Keratinocyte (primary cell): ENCODE data around the gene TAF11L14. TPM values are rescaled to one million over a fixed set of nuclear protein-coding genes. Genes with fewer than 3 reads are reported as not detected.
"Not testable (repeated sequence)": the region's sequence is repeated elsewhere in the genome, so short reads cannot be mapped to it uniquely, and the experiment has no call there.

Experiments
- DNase-seq: peaks from one replicate; pipeline ENCODE4 v3.0.0-alpha.2; 2011; ENCODE audit warnings: low read depth, missing footprints, low spot score
- FAIRE-seq: peaks from 2 replicates; lab custom pipeline; 2011; peaks lifted over from hg19 to GRCh38; lab: Jason Lieb, UNC
- H2AFZ ChIP-seq: 2 replicates; pipeline ENCODE4 v1.6.0; 2012; ENCODE audit warnings: low read length, control low read depth, inconsistent platforms; ENCODE audit not compliant: control insufficient read depth
- H3K27ac ChIP-seq: 2 replicates; pipeline ENCODE4 v1.5.1; 2011; ENCODE audit warnings: low read length; ENCODE audit not compliant: control insufficient read depth, insufficient read depth
- H3K27me3 ChIP-seq: 3 replicates; pipeline ENCODE4 v1.6.0; 2011; ENCODE audit warnings: low read length; ENCODE audit not compliant: control insufficient read depth, insufficient read depth; ENCODE audit errors: extremely low read depth
- H3K36me3 ChIP-seq, 2 experiments: 2 replicates in 1 of 2; 3 replicates in 1 of 2; pipeline ENCODE4 v1.5.1; 2011; ENCODE audit warnings: low read length in 2 of 2, mild to moderate bottlenecking in 1 of 2; ENCODE audit not compliant: control insufficient read depth in 2 of 2, insufficient read depth in 2 of 2; ENCODE audit errors: extremely low read depth in 1 of 2
- H3K4me1 ChIP-seq: 3 replicates; pipeline ENCODE4 v1.5.1; 2011; ENCODE audit warnings: low read length; ENCODE audit not compliant: control insufficient read depth, insufficient read depth; ENCODE audit errors: extremely low read depth
- H3K4me2 ChIP-seq: 3 replicates; pipeline ENCODE4 v1.6.0; 2011; ENCODE audit warnings: low read depth, low read length; ENCODE audit not compliant: control insufficient read depth, insufficient read depth; ENCODE audit errors: extremely low read depth
- H3K4me3 ChIP-seq, 3 experiments: fragments of 200-600 bp in 1 of 3; sonication (generic) in 1 of 3; 2 replicates in 2 of 3; 3 replicates in 1 of 3; pipeline ENCODE4 v1.5.1; 2011 to 2016; ENCODE audit warnings: low read length in 3 of 3, mild to moderate bottlenecking in 3 of 3, control low read depth in 2 of 3, inconsistent platforms in 1 of 3, low read depth in 1 of 3, mixed read lengths in 1 of 3, mixed run types in 1 of 3, moderate library complexity in 1 of 3; ENCODE audit not compliant: control insufficient read depth in 2 of 3, insufficient read depth in 2 of 3; ENCODE audit errors: extremely low read depth in 1 of 3
- H3K79me2 ChIP-seq: 2 replicates; pipeline ENCODE4 v1.6.0; 2012; ENCODE audit warnings: low read length; ENCODE audit not compliant: control insufficient read depth, insufficient read depth
- H3K9ac ChIP-seq: 3 replicates; pipeline ENCODE4 v1.6.0; 2011; ENCODE audit warnings: low read length; ENCODE audit not compliant: control insufficient read depth, insufficient read depth; ENCODE audit errors: extremely low read depth
- H3K9me1 ChIP-seq: 3 replicates; pipeline ENCODE4 v1.6.0; 2011; ENCODE audit warnings: low read length; ENCODE audit not compliant: control insufficient read depth, insufficient read depth; ENCODE audit errors: extremely low read depth
- H3K9me3 ChIP-seq: 2 replicates; pipeline ENCODE4 v1.5.1; 2012; ENCODE audit warnings: low read depth, low read length; ENCODE audit not compliant: control insufficient read depth
- H4K20me1 ChIP-seq: 3 replicates; pipeline ENCODE4 v1.6.0; 2011; ENCODE audit warnings: low read length; ENCODE audit not compliant: control insufficient read depth, insufficient read depth; ENCODE audit errors: extremely low read depth
- EZH2 ChIP-seq: IDR thresholded peaks from one replicate; pipeline ENCODE4 v1.6.1; 2012; ENCODE audit warnings: inconsistent platforms, mild to moderate bottlenecking, low read length, moderate library complexity
- dilution Hi-C: fragments of 300-500 bp; cut with MboI; formaldehyde crosslinking; loops from one replicate; pipeline ENCODE4 v1.7.0; 2020; ENCODE audit warnings: low sequenced_read_pairs; ENCODE audit not compliant: extremely low pct_ligation_motif_present
- polyA plus RNA-seq, 5 experiments: library from polyadenylated mRNA; depleted of rRNA in 3 of 5; stranded (reverse) in 3 of 5; stranded (forward) in 1 of 5; unstranded in 1 of 5; fragments of >200 nt; gene quantifications; 1 replicate in 1 of 5; 2 replicates in 3 of 5; 3 replicates in 1 of 5; pipeline versions ENCODE4 v1.2.1 to v1.2.3, GENCODE V29; 2011 to 2012; ENCODE audit warnings: missing spikeins in 2 of 5, low read depth in 1 of 5, low replicate concordance in 1 of 5
- TF ChIP-seq, protein P1 (sequence below), 3 experiments: IDR thresholded peaks in 1 of 3; conservative IDR thresholded peaks in 1 of 3; optimal IDR thresholded peaks in 1 of 3; 2 replicates in 2 of 3; 3 replicates in 1 of 3; pipeline versions ENCODE3 to v1.5.1; 2011; ENCODE audit warnings: low read length in 3 of 3, mild to moderate bottlenecking in 3 of 3, moderate library complexity in 2 of 3, control low read depth in 1 of 3, inconsistent platforms in 1 of 3; ENCODE audit not compliant: insufficient read depth in 2 of 3; ENCODE audit errors: extremely low read depth in 1 of 3

The TAF11L14 gene
- polyA plus RNA-seq, 1 donor (not counting 4 experiments of a cell fraction or from before 2014, with no cell fraction given): not detected

DNA sequence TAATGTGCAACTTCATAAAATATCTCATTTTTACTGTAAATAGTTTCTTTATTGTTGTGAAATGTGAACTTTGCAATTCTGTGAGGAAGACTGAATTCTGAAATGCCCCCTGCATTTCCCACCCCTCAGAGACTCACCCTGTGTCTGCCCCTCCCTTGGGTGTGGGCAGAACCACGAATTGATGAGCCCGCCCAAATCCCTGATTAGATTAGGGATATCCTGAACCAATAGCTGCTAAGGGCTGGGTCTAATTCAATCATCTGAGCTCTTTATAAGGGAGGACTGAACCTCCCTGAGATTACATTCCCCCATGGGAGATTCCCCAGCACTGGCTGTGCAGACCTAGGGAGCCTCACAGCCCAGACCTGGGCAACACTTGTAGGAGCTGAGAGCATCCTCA lies 24.2 kb upstream of the TAF11L14 start, which contains the start of gene TAF11L12:
Gene TAF11L12, plus strand, starts transcription at position 301 of the 400 bp plus-strand sequence.
- H3K79me2 ChIP-seq, H3K9me1 ChIP-seq, H3K36me3 ChIP-seq, H3K9me3 ChIP-seq, H2AFZ ChIP-seq, H3K4me3 ChIP-seq, H3K27ac ChIP-seq, dilution Hi-C loops, DNase-seq, FAIRE-seq, H3K4me1 ChIP-seq, H3K9ac ChIP-seq, H4K20me1 ChIP-seq, H3K27me3 ChIP-seq, H3K4me2 ChIP-seq: not testable (repeated sequence)

DNA sequence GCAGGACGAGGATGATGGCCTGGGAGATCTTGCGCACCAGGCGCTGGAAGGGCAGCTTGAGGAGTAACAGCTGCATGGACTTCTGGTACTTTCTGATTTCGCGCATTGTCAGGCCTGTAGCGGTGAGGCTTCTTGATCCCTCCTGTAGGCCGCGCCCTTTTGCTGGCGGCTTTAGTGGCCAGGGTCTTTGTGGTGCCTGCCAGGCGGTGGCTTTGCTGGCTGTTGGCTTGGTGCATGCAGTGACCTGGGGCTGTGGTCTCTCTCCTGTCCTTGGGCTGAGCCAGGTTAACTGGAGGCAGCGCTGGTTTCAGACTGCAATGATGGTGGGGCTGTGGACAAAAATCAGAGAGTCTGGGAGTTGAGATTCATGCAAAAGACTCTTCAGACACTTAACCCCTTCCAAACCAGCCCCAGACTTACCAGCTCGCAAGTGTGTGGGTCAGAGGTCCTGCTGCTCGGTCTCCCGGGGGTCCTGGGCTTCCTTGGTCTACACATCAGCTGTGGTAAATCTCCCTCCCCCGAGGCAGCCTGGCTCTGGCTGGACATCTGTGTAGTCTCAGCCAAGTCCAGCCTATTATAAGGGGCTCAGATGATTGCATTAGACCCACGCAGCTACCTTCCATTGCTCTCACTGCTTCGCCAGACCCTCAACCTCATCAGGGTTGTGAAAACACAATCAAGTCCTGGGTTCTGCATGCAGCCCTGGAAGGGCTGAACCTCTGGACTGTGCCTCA lies 19.2 kb upstream of the TAF11L14 start:
- Histone ChIP-seq H3K27ac (no peak overlapping the region), H4K20me1 (no peaks in the 10 kb centered on the region), H3K4me3 (no peak overlapping the region), H3K9me3 (no peaks in the 10 kb centered on the region), H3K27me3 (no peaks in the 10 kb centered on the region), H2AFZ (no peak overlapping the region), H3K4me1 (no peaks in the 10 kb centered on the region), H3K4me2 (no peak overlapping the region), H3K9ac (no peak overlapping the region), H3K9me1 (no peaks in the 10 kb centered on the region), H3K79me2 (no peaks in the 10 kb centered on the region), H3K36me3 (no peaks in the 10 kb centered on the region)
- dilution Hi-C loops: no loop called here
- DNase-seq (no peak), FAIRE-seq (no peak)
- no peak for TF ChIP-seq EZH2
- TF ChIP-seq, protein P1, sequence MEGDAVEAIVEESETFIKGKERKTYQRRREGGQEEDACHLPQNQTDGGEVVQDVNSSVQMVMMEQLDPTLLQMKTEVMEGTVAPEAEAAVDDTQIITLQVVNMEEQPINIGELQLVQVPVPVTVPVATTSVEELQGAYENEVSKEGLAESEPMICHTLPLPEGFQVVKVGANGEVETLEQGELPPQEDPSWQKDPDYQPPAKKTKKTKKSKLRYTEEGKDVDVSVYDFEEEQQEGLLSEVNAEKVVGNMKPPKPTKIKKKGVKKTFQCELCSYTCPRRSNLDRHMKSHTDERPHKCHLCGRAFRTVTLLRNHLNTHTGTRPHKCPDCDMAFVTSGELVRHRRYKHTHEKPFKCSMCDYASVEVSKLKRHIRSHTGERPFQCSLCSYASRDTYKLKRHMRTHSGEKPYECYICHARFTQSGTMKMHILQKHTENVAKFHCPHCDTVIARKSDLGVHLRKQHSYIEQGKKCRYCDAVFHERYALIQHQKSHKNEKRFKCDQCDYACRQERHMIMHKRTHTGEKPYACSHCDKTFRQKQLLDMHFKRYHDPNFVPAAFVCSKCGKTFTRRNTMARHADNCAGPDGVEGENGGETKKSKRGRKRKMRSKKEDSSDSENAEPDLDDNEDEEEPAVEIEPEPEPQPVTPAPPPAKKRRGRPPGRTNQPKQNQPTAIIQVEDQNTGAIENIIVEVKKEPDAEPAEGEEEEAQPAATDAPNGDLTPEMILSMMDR (optimal IDR thresholded peaks at IDR 0.05 in 1 of 3, IDR thresholded peaks at IDR 0.05 in 1 of 3, conservative IDR thresholded peaks at IDR 0.05 in 1 of 3; ENCODE audit: extremely low read depth in 1 of 3, insufficient read depth in 2 of 3, low read length in 3 of 3): no peak
